NCI-H1436 (cell line): Measurements from ENCODE around the gene SPATA20.
A peak's percentile ranks its signal among the peaks of the same experiment; 100 is the strongest.

Experiments
- DNase-seq: peaks from one replicate; lab custom pipeline; 2025; lab: John Stamatoyannopoulos, UW

Gene SPATA20

DNA sequence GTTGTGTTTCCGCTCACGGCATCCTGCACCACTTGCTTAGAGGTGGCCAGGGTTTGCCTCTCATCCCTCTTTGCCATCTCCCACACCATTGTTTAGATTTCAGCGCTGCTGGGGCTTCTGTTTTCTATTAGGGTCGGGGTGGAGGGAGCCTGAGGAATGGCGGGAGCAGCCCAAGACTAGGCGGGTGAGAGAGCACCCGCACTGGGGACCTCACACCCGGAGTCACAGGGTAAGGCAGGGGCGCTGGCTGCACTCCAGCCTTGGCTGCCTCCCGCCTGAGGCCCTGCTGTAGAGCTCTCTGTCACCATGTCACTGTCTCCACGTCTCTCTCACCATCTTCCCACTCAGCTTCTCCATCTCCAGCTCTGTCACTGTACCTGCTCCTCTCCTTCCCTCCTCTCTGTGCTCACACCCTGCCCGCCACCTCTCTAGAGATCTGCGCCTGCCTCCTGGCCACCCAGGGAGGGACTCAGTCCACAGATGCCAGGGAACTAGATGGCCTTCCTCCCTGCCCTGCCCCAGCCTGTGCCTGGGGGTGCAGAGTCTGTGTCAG is 54.9 kb downstream of the SPATA20 start:
- no peak for DNase-seq

- DNase-seq = no peak
Measured at GRCh38 chr17:50602836-50603235, 55.9 kb downstream of the SPATA20 start.

- peak; percentile 68 for DNase-seq
Measured at GRCh38 chr17:50603340-50603739, 56.4 kb downstream of the SPATA20 start.

DNA sequence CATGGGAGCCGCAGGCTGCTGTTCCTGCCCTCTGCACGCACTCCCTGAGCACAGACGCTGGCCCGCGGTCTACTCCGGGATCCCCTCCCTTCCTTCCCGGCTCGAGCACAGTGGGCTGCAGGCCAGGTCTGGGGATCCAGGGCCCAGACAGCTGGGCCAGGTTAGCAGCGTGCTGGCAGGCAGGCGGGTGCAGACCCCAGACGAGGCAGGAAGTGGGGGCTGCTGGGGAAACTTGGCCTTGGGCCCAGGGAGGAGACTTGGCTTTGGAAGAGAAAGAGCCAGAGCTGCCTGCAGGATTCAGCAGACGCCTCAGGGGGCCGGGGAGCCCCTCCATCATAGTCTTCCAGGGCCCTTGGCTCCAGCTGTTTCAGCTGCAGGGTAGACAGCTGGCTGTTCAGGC is 57.5 kb downstream of the SPATA20 start:
- DNase-seq = no peak

DNA sequence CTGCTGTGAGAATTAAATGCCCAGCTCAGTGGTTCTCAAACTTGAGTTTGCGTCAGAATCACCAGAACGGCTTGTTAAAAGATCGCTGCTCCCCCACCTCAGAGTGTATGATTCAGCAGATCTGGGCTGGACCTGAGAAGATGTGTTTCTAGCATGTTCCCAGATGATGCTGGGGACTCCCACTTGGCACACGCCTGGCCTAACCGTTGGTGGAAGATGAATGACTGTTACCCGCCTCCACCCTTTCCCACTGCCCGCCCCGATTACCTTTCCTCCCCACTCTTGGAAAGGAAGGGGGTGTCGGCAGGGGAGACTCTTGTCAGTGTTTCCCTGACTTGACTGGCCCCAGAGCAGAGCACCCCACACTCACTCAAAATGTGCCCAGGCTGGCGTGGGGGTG is 58.5 kb downstream of the SPATA20 start:
- no peak for DNase-seq
